Activated CD8-positive, alpha-beta T cell treated with anti-CD3 and anti-CD28 coated beads for 36 hours (primary cell): ENCODE measurements around the gene MTG1. TPM values are rescaled to one million over a fixed set of nuclear protein-coding genes. Genes with fewer than 3 reads are reported as not detected.
A peak's percentile ranks its signal among the peaks of the same experiment; 100 is the strongest.

Source experiments
- ATAC-seq: fragments of 200-7000 bp; cut with Tn5 transposase; one replicate; pipeline ENCODE4 v1.10.0; 2021; ENCODE audit warnings: mild to moderate bottlenecking, moderate library complexity
- CTCF ChIA-PET: fragments of 350-600 bp; sonication (Branson Sonifier 250); formaldehyde crosslinking; loops from one replicate; lab custom pipeline; 2021; ENCODE audit warnings: antibody characterized with exemption; lab: Charles Lee
- POLR2A ChIA-PET: fragments of 350-600 bp; sonication (Branson Sonifier 250); formaldehyde crosslinking; loops from one replicate; lab custom pipeline; 2021; ENCODE audit warnings: antibody characterized with exemption; lab: Charles Lee
- DNase-seq: peaks from one replicate; pipeline ENCODE4 v3.0.0-alpha.2; 2020
- H3K27ac Mint-ChIP-seq: one replicate; pipeline ENCODE4 v1.8.0; 2021; ENCODE audit warnings: mild to moderate bottlenecking, mixed read lengths
- H3K27me3 Mint-ChIP-seq: one replicate; pipeline ENCODE4 v1.8.0; 2021; ENCODE audit warnings: mixed read lengths
- H3K36me3 Mint-ChIP-seq: one replicate; pipeline ENCODE4 v1.8.0; 2021; ENCODE audit warnings: low read depth, mixed read lengths
- H3K4me1 Mint-ChIP-seq: one replicate; pipeline ENCODE4 v1.8.0; 2021; ENCODE audit warnings: low read depth, mixed read lengths
- H3K4me3 Mint-ChIP-seq: one replicate; pipeline ENCODE4 v1.8.0; 2021; ENCODE audit warnings: mild to moderate bottlenecking, moderate library complexity, mixed read lengths
- H3K9me3 Mint-ChIP-seq: one replicate; pipeline ENCODE4 v1.8.0; 2021; ENCODE audit warnings: mixed read lengths
- intact Hi-C: fragments of 100-400 bp; cut with micrococcal nuclease; formaldehyde crosslinking; loops from one replicate; pipeline ENCODE4 v1.10.0; 2022
- total RNA-seq, 2 experiments: library from RNA; stranded (reverse); gene quantifications; one replicate each; pipeline ENCODE4 v1.2.3, GENCODE V29; 2021
- TF ChIP-seq, protein P1 (sequence below): fragments of 200-600 bp; IDR thresholded peaks from one replicate; pipeline ENCODE4 v1.8.0; 2022; ENCODE audit warnings: antibody characterized with exemption, mild to moderate bottlenecking

MTG1 gene
- total RNA-seq, 2 experiments from 2014 or later: 45.7 to 48.9 TPM

DNA sequence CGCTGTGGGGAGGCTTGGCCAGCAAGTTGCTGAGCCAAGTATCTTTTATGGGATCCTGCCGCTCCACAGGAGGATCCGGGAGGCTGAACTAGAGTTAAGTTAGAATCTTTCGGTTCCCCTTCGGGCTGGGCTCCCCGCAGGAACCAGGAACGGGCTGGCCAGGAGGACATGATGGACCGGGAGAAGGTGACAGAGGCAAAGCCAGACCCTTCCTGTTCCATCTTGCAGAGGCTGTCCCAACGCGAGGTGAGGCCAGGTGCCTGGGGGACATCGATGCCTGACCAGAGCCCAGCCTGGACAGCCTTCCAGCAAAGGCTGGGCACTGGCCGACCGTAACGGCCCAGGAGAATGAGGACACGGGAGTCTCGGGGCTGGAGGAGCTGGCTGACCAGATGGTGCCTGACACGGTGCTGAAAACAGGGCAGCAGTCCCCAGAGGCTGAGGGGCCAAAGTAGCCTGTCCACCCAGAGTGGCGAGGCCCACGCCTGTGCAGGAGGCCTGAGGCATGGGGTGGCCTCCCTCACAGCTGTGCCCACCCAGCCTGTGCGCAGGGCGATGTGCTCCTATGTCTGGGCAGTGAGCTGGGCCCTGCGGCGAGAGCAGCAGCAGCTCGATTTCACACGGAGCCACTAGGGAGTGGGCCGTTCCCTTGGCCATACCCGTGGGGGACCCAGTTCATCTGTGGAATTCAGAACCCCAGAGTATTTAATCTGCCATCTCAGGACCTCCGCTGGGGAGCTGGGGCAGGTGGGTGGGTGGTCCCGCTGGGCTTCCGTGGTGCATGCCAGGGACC, 16.7 kb upstream of the MTG1 start:
- ATAC-seq: no peak
- intact Hi-C loops: no loop called here
- POLR2A ChIA-PET: interaction anchor here (0.7 to 3.1 kb wide), 9 partner anchors 10 to 41 kb away, joined by 3 to 14 read pairs (median 3); partner anchors contain the start of gene FUOM

DNA sequence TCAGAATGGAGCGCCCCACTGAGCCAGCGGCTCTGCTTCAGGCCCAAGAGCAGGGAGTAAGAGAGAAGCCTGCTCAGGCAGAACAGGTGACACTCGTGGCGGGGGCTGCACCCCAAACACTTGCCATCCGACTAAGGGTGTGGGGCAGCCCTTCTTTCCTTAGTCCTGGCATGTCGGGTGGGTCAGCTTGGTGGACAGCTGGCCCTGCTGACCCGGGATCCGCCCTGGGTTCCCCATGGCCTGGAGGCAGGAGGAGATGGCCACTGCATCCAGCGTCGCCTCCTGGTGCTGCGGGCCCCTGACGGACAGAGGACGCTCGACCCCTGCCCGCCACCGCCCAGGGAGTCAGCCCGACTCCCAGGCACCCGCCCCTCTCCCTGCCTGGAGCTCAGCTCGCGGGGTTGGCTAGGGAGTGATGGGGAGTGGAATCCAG, 16.1 kb upstream of the MTG1 start:
- no peak for DNase-seq
- no peak for ATAC-seq
- ChIA-PET POLR2A (interaction anchor here (0.6 to 3.1 kb wide), 7 partner anchors 13 to 42 kb away, joined by 3 to 14 read pairs (median 3); partner anchors contain the start of genes FUOM and MTG1), CTCF (interaction anchor here (1.6 to 2.5 kb wide), 2 partner anchors 48 to 60 kb away, joined by 5 to 9 read pairs; no protein-coding TSS in a partner anchor)
- no peaks in the 10 kb centered on the region for H3K27me3 Mint-ChIP-seq
- H3K27ac Mint-ChIP-seq: no peak overlapping the region
- TF ChIP-seq, protein P1, sequence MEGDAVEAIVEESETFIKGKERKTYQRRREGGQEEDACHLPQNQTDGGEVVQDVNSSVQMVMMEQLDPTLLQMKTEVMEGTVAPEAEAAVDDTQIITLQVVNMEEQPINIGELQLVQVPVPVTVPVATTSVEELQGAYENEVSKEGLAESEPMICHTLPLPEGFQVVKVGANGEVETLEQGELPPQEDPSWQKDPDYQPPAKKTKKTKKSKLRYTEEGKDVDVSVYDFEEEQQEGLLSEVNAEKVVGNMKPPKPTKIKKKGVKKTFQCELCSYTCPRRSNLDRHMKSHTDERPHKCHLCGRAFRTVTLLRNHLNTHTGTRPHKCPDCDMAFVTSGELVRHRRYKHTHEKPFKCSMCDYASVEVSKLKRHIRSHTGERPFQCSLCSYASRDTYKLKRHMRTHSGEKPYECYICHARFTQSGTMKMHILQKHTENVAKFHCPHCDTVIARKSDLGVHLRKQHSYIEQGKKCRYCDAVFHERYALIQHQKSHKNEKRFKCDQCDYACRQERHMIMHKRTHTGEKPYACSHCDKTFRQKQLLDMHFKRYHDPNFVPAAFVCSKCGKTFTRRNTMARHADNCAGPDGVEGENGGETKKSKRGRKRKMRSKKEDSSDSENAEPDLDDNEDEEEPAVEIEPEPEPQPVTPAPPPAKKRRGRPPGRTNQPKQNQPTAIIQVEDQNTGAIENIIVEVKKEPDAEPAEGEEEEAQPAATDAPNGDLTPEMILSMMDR: no peak
- intact Hi-C loops: no loop called here
- H3K9me3 Mint-ChIP-seq: no peaks in the 10 kb centered on the region
- H3K4me1 Mint-ChIP-seq: peaks cover 7% of the 10 kb centered on the region
- H3K36me3 Mint-ChIP-seq: no peaks in the 10 kb centered on the region
- H3K4me3 Mint-ChIP-seq: peak overlapping the region; percentile 74

More for the DNA sequence above, 16.7 kb upstream of the MTG1 start:
- TF ChIP-seq, protein P1: no peak
- Mint-ChIP-seq H3K36me3 (no peaks in the 10 kb centered on the region), H3K4me1 (peaks cover 7% of the 10 kb centered on the region), H3K27me3 (no peaks in the 10 kb centered on the region), H3K9me3 (no peaks in the 10 kb centered on the region), H3K4me3 (peak overlapping the region; percentile 12), H3K27ac (no peak overlapping the region)
- DNase-seq: no peak
- CTCF ChIA-PET: interaction anchor here (0.9 to 2.5 kb wide), 3 partner anchors 14 to 60 kb away, joined by 3 to 9 read pairs (median 5); no protein-coding TSS in a partner anchor

DNA sequence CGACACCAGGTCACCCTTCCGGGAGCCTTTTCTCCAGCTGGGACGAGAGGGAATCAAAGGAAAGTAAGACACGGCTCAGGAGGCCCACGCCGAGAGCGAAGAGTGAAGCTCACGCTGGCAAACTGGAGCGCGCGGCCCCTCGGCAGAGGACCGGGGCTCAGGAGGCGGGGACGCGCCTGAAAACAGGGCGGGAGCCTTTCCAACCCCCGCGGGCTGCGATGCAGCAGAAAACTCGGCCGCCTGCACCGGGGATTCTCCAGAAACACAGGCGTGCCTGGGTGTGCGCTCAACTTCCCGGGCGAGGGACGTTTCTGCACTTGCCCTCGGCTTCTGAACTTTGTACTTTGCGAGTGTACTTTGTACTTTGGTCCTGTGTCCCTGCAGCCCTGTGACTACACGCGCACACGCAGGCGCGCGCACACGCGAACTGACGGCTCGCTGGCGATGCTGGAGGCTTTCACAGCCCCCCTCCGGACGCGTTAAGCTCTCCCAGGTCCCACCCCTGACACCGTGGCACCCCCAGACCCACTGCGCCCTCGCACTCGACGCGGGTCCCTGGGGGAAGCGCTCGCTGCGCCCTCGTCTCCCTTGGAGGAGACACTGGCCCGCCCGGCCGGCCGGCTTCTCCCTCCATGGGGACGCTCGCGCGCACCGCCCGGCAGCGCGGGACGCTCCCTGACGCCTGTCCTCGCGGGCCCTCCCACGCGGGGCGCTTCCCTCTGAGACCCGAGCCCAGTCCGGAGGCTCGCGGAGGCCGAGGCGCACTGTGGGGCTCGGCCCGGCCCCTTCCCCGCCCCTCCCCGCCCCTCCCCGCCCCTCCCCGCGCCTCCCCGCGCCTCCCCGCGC, 15.5 kb upstream of the MTG1 start:
- TF ChIP-seq, protein P1: no peak
- intact Hi-C loops: no loop called here
- DNase-seq: peak; percentile 70
- Mint-ChIP-seq H3K27ac (no peak overlapping the region), H3K36me3 (no peaks in the 10 kb centered on the region), H3K9me3 (no peaks in the 10 kb centered on the region), H3K27me3 (no peaks in the 10 kb centered on the region), H3K4me1 (peaks cover 7% of the 10 kb centered on the region), H3K4me3 (peak overlapping the region; percentile 74)
- peak; percentile 41 for ATAC-seq
- CTCF ChIA-PET: interaction anchor here (1.6 to 2.5 kb wide), 2 partner anchors 49 to 59 kb away, joined by 5 to 9 read pairs; no protein-coding TSS in a partner anchor
- POLR2A ChIA-PET: interaction anchor here (0.6 to 3.1 kb wide), 6 partner anchors 12 to 24 kb away, joined by 3 to 14 read pairs (median 4); partner anchors contain the start of genes FUOM and MTG1

DNA sequence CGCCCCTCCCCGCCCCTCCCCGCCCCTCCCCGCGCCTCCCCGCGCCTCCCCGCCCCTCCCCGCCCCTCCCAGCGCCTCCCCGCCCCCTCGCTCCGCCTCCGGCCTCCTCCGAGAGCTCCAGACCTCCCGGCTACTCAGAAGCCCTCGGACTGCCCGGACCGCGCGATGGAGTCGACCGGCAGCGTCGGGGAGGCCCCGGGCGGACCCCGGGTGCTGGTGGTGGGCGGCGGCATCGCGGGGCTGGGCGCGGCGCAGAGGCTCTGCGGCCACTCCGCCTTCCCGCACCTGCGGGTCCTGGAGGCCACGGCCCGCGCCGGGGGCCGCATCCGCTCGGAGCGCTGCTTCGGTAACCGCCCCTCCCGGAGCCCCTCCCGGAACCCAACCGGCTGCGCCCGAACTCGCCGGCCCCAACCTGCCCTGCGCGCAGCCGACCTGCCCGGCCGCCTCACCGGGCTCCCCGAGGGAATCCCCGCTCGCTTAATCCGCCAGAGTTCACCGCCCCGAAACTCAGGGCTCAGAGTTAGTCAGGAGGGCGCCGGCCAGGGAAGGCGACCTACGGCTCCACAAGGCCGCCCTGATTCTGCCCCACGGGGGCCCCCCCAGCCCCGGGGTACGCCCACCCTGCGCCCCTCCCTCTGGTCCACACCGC, 14.7 kb upstream of the MTG1 start, which contains the start of gene PAOX:
PAOX (plus strand) TSS at position 111 of the 649 bp plus-strand sequence; CDS start at position 166, 55 bp downstream.
- DNase-seq (peak; percentile 74), ATAC-seq (peak; percentile 79)
- Mint-ChIP-seq H3K27me3 (no peaks in the 10 kb centered on the region), H3K4me3 (peak within 1 kb of the TSS; percentile 74), H3K4me1 (peaks cover 4% of the 10 kb centered on the region), H3K36me3 (no peaks in the 10 kb centered on the region), H3K27ac (no peak within 1 kb of the TSS), H3K9me3 (no peaks in the 10 kb centered on the region)
- POLR2A ChIA-PET: interaction anchor here (0.7 to 3.1 kb wide), 2 partner anchors 9 to 11 kb away, joined by 3 to 14 read pairs; no protein-coding TSS in a partner anchor
- CTCF ChIA-PET: interaction anchor here (1.0 to 2.5 kb wide), 3 partner anchors 12 to 58 kb away, joined by 3 to 9 read pairs (median 5); no protein-coding TSS in a partner anchor
- intact Hi-C loops: no loop called here
- TF ChIP-seq, protein P1: no peak
